ENCODE measurements around the gene PLD6.

Gene PLD6

DNA sequence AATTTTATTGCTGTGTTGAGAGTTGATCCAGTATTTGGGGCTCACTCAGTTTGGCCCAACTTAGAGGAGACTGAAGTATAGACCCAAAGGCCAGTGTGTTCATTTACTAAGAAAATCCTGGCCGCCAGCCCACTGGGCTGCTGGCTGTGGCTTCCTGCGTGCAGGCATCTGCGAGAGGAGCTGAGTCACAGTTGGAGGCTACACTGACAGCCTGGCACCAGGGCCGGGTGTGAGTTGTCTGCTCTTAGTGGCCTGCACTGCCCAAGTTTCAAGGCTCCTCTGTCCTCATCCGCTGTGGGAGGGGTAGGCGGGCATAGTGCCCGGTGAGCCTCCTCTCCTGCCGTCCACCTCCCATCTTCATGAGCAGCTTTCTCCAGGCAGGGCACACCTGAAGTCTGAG lies 54.2 kb downstream of the PLD6 start:
- peak; percentile 59 for DNase-seq

DNA sequence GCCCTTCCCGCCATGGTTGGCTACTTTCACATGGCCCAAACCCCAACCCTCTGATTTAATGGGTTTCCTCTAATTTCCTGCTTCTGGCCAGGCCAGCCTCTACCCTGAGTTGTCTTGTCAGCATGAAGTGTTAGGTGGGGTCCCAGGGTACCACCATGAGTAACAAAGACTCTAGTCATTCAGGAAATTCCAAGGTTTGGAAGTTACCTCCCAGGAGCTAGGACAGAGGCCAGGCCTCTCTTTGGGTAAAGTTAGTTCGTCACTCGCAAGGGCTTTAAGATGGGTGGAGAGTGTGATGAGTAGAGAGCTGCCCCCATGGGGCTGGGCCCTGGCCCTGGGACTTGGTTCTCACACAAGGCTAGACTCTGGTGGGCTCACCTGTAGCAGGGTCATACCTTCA lies 54.6 kb downstream of the PLD6 start:
- no peak for DNase-seq

- no peak for DNase-seq
Observed at GRCh38 chr17:17151055-17151454, 55.1 kb downstream of the PLD6 start.

Data from NCI-H446 treated with DMSO at 0.1 percent for 48 hours (cell line).